ENCODE measurements around the gene PRSS3. TPM values are rescaled to one million over a fixed set of nuclear protein-coding genes. Genes with fewer than 3 reads are reported as not detected.

The PRSS3 gene
- total and polyA plus RNA-seq, 7 donors: 0.05 to 0.30 TPM; not detected in 5

DNA sequence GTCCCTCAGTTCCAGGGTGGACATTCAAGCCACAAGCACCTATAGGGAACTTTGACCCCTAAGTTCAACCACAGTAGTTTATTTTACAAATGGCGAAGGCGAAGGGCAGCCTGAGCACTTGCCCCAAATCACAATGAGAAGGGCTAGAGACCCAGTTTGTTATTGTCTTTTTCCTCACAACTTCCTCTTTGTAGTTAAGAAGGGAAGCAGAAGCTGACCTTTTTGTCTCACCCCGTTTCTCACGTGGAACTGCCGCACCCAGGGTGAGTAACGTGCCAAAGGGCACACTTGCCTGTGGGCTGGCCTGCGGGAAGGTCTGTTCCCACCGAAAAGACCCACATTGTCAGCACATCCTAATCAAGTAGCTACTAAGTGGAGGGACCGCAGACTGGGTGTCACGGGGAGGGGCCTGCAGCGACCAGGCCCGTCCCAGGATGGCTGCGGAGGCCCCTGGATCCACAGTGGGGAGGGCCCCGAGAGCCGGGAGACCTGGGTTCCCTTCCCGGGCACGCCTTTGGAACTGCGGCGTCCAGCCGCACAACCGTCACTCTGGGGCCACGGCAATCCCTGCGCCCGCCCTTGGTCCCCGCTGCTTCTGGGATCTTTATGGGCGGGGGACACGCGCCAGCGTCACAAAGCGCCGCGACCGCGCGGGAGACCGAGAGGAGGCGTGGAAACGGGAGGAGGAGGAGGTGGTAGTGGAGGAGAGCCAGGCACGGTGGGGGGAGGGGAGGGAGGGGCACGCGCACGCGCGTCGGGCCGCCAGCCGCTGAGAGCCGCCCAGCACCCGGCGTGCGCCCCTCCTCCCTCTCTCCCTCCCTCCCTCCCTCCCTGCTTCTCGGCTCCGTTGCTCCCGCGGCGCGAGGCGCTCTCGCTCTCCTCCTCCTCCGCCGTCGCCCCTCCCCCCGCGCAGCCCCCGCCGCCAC, 21.2 kb downstream of the PRSS3 start, which contains the start of gene UBE2R2:
TSS of gene UBE2R2 (plus strand) at position 834 of the 926 bp plus-strand sequence. CDS start 598 bp downstream, outside the sequence.
- DNase-seq (peak; percentile 91 to 95), ATAC-seq (peak; percentile 79 to 88 (median 86))
- intact Hi-C loops (cut with DNase I): loop anchor here in 1 of 2 donors (10.0 kb wide), 1 partner anchor 258 kb away; no protein-coding TSS in a partner anchor
- Histone ChIP-seq H3K9me3 (no peaks in the 10 kb centered on the region), H3K27me3 (ENCODE audit: insufficient read depth in 3 of 3, low read length in 2 of 3) (no peaks in the 10 kb centered on the region), H3K36me3 (ENCODE audit: insufficient read depth in 1 of 2, low read depth in 1 of 2) (no peaks in the 10 kb centered on the region), H3K4me3 (peak within 1 kb of the TSS; percentile 93), H3K4me1 (peaks cover 48% of the 10 kb centered on the region), H3K27ac (peak within 1 kb of the TSS; percentile 98)
- TF ChIP-seq, protein P1, sequence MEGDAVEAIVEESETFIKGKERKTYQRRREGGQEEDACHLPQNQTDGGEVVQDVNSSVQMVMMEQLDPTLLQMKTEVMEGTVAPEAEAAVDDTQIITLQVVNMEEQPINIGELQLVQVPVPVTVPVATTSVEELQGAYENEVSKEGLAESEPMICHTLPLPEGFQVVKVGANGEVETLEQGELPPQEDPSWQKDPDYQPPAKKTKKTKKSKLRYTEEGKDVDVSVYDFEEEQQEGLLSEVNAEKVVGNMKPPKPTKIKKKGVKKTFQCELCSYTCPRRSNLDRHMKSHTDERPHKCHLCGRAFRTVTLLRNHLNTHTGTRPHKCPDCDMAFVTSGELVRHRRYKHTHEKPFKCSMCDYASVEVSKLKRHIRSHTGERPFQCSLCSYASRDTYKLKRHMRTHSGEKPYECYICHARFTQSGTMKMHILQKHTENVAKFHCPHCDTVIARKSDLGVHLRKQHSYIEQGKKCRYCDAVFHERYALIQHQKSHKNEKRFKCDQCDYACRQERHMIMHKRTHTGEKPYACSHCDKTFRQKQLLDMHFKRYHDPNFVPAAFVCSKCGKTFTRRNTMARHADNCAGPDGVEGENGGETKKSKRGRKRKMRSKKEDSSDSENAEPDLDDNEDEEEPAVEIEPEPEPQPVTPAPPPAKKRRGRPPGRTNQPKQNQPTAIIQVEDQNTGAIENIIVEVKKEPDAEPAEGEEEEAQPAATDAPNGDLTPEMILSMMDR (IDR thresholded peaks at IDR 0.05): no peak
- WGBS, 3 donors: 3 to 6% (median 6%) methylated on average over 25 to 64 of the region's 66 CpGs

DNA sequence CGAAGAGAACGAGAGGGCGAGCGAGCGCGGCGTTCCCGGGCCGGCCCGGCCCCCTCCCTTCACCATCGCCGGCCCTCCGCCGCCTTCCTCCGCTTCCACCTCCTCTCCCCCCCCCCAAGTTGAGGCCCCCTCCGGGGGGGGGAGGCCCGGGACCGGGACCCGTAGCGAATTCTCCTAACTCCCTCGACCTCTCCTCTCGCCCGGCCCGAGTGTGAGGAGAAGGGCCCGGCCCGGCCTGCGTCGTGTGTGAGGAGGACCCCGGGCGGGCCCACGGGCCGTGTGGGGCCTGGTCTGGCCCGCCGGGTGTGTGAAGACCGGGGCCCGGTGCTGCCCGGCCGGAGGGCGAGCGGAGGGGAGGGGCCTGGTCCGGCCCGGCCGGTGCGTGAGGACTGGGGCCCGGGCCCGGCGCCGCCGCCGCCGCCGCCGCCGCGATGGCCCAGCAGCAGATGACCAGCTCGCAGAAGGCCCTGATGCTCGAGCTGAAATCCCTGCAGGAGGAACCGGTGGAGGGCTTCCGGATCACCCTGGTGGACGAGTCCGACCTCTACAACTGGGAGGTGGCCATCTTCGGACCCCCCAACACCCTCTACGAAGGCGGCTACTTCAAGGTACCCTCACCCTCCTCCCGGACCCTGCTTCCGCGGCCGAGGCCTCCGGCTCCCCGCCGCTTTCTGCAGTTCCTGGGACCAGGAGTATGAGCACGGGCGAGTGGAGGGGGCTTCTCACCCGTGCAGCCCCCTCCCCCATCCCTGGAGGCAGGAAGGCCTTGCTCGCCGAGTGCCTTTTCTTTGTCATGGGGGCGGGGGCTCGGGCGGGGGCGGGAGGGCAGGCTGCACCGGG, 22.2 kb downstream of the PRSS3 start:
- intact Hi-C loops (cut with DNase I): loop anchor here in 1 of 2 donors (10.0 kb wide), 1 partner anchor 257 kb away; no protein-coding TSS in a partner anchor
- no peaks in the 10 kb centered on the region for H3K9me3 ChIP-seq
- TF ChIP-seq, protein P1 (IDR thresholded peaks at IDR 0.05): peak; percentile 8
- 0 to 2% (median 0%) methylated on average over 23 to 80 of the region's 81 CpGs for WGBS, 3 donors
- DNase-seq: peak; percentile 59 to 83
- H3K4me3 ChIP-seq: peak overlapping the region; percentile 93
- peak; percentile 32 to 46 (median 37) for ATAC-seq
- H3K27ac ChIP-seq: peak overlapping the region; percentile 98
- no peaks in the 10 kb centered on the region for H3K36me3 ChIP-seq (ENCODE audit: insufficient read depth in 1 of 2, low read depth in 1 of 2)
- H3K4me1 ChIP-seq: peaks cover 49% of the 10 kb centered on the region
- H3K27me3 ChIP-seq (ENCODE audit: insufficient read depth in 3 of 3, low read length in 2 of 3): no peaks in the 10 kb centered on the region

DNA sequence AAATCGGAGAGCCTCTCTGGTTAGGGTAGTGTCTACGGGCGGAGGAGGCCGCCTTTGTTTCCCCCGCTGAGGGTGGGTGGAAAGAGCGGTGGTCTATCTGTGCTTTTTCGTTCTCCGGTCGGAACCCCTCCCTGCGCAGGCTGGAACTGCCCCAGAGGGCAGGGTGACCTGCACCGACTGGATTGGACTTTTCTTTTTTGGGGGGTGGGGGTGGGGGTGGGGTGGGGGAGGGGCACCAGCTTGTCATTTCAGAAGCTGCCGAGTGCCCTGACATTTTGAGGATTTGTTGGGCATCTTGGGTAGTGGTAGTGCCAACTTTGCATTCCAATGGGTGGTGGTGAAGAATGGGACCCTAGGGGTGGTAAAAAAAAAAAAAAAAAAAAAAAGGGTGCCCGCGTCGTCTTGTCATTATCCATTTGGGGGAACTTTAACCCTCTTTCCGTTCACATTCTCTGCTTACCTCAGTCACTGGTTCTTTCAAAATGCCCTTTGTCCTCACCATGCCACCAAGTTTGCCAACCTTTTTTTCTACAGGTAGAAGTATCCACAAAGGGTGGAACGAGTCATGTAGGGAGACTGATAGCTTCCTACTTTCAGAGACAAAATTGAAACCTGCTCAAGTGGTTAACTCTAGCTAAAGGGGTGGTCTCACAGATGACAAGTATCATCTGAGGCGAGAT, 22.9 kb downstream of the PRSS3 start:
- no peaks in the 10 kb centered on the region for H3K27me3 ChIP-seq (ENCODE audit: insufficient read depth in 3 of 3, low read length in 2 of 3)
- peaks cover 49% of the 10 kb centered on the region for H3K4me1 ChIP-seq
- ATAC-seq (peak in 3 of 4 donors; percentile 4 to 55 (median 12)), DNase-seq (peak in 1 of 2 donors; percentile 82)
- TF ChIP-seq, protein P1 (IDR thresholded peaks at IDR 0.05): no peak
- peaks cover 0 to 4% of the 10 kb centered on the region in 2 donors for H3K36me3 ChIP-seq (ENCODE audit: insufficient read depth in 1 of 2, low read depth in 1 of 2)
- peak overlapping the region; percentile 98 for H3K27ac ChIP-seq
- H3K9me3 ChIP-seq: no peaks in the 10 kb centered on the region
- peak overlapping the region; percentile 93 for H3K4me3 ChIP-seq
- WGBS, 3 donors: 0 to 3% (median 2%) methylated on average over 12 to 18 of the region's 18 CpGs
- intact Hi-C loops (cut with DNase I): loop anchor here in 1 of 2 donors (10.0 kb wide), 1 partner anchor 256 kb away; no protein-coding TSS in a partner anchor

DNA sequence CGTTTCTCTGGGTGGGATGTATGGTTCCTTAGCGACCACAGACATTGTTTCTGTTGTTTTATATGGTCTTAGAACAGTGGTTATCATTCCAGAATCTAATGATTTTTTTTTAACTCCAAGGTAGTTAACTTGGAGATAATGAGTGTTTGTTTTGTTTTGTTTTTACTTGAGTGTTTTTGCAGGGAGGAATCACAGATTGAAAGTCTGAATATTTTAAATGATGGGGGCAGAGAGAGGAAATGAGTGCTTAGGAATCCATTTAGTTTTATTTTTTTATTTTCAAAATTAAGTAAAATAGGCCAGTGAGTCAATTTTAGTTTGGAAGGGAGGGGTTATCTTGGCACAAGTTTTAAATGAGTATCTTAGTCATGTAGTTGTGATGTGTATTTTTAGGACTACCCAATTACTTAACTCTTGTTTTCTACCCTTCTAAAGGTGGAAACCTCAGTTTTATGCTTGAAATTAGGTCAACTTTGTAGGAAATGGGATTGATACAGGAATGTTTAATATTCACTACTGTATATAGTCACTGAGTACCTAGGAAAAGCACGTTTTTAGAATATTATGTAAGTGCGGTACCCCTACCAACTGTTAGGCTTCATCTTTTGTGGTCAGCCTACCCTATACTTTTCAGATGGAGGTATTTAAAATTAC, 23.6 kb downstream of the PRSS3 start:
- intact Hi-C loops (cut with DNase I): loop anchor here in 1 of 2 donors (10.0 kb wide), 1 partner anchor 256 kb away; no protein-coding TSS in a partner anchor
- Histone ChIP-seq H3K36me3 (ENCODE audit: insufficient read depth in 1 of 2, low read depth in 1 of 2) (peaks cover 0 to 4% of the 10 kb centered on the region in 2 donors), H3K27me3 (ENCODE audit: insufficient read depth in 3 of 3, low read length in 2 of 3) (no peaks in the 10 kb centered on the region), H3K9me3 (no peaks in the 10 kb centered on the region), H3K4me3 (peak overlapping the region; percentile 93), H3K27ac (peak overlapping the region; percentile 98), H3K4me1 (peaks cover 48% of the 10 kb centered on the region)
- TF ChIP-seq, protein P1 (IDR thresholded peaks at IDR 0.05): no peak
- peak in 1 of 4 donors; percentile 52 for ATAC-seq
- no peak for DNase-seq
- WGBS, 3 donors: 17 to 25% (median 17%) methylated on average over 4 of the region's 4 CpGs
